Right ventricle myocardium inferior (tissue), 1 donor: ENCODE measurements around the gene BORA. TPM values are rescaled to one million over a fixed set of nuclear protein-coding genes. Genes with fewer than 3 reads are reported as not detected.
"Not testable (repeated sequence)": the region's sequence is repeated elsewhere in the genome, so short reads cannot be mapped to it uniquely, and the experiment has no call there.

ENCODE experiments used
- ATAC-seq: fragments of 200-7000 bp; cut with Tn5 transposase; one replicate; pipeline ENCODE4 v1.9.1; 2020; ENCODE audit warnings: mild to moderate bottlenecking, moderate library complexity
- DNase-seq: peaks from one replicate; pipeline ENCODE4 v3.0.0; 2021; ENCODE audit errors: missing footprints
- intact Hi-C: fragments of 100-400 bp; cut with DNase I; formaldehyde crosslinking; loops from one replicate; pipeline ENCODE4 v1.11.0; 2022
- long read RNA-seq: library from polyadenylated mRNA; unstranded; transcript quantifications from one replicate; pipeline ENCODE4 v2.0.0, GENCODE V29; 2021
- total RNA-seq: library from RNA; stranded (reverse); fragmentation: NEBNext Ultra II Directional; extraction: Animal tissue kit (Norgen Biotek cat#: 25700); gene quantifications from one replicate; pipeline ENCODE4 v1.2.1, GENCODE V29; 2021
- donor health status: DM: no; HTN: yes; CAD: no; lungs with severe emphysema.

The BORA gene
- total RNA-seq: 0.62 TPM
- long read RNA-seq: 0 reads

GRCh38 chr13:72727417-72728289 lies at the start of gene BORA, which contains the start of gene MZT1:
Gene BORA (plus strand): TSS chr13:72727923. CDS start chr13:72728941, 1,018 bp downstream.
Gene MZT1 (minus strand): TSS chr13:72727629. CDS start chr13:72727602, 27 bp downstream.
- peak; percentile 98 for DNase-seq
- intact Hi-C loops: loop anchor here (1.0 kb wide), 1 partner anchor 55 kb away; the partner anchor contains the start of gene PIBF1
- peak; percentile 99 for ATAC-seq

- DNase-seq (no peak), ATAC-seq (no peak)
- intact Hi-C loops: no loop called here
Measured at GRCh38 chr13:72678312-72678711, 49.4 kb upstream of the BORA start.

GRCh38 chr13:72680353-72680752 lies 47.4 kb upstream of the BORA start:
- DNase-seq (no peak), ATAC-seq (no peak)
- intact Hi-C loops: no loop called here

- ATAC-seq (no peak), DNase-seq (no peak)
- intact Hi-C loops: no loop called here
Measured at GRCh38 chr13:72686766-72687165, 41.0 kb upstream of the BORA start.

- intact Hi-C loops: no loop called here
- ATAC-seq (no peak), DNase-seq (no peak)
Measured at GRCh38 chr13:72689181-72689696, 38.5 kb upstream of the BORA start.

- ATAC-seq: no peak
- intact Hi-C loops: no loop called here
- DNase-seq: no peak
Measured at GRCh38 chr13:72692884-72693514, 34.7 kb upstream of the BORA start.

- no peak for DNase-seq
- ATAC-seq: no peak
- intact Hi-C loops: no loop called here
Measured at GRCh38 chr13:72693832-72694231, 33.9 kb upstream of the BORA start.

- ATAC-seq (no peak), DNase-seq (no peak)
- intact Hi-C loops: no loop called here
Measured at GRCh38 chr13:72694314-72694713, 33.4 kb upstream of the BORA start.

GRCh38 chr13:72696579-72696978 lies 31.1 kb upstream of the BORA start:
- no peak for DNase-seq
- intact Hi-C loops: no loop called here

GRCh38 chr13:72698164-72698563 lies 29.6 kb upstream of the BORA start:
- no peak for ATAC-seq
- intact Hi-C loops: no loop called here
- DNase-seq: no peak

More at GRCh38 chr13:72696579-72696978, 31.1 kb upstream of the BORA start:
- no peak for ATAC-seq

- ATAC-seq (no peak), DNase-seq (no peak)
- intact Hi-C loops: no loop called here
Measured at GRCh38 chr13:72700509-72700908, 27.2 kb upstream of the BORA start.

- DNase-seq (no peak), ATAC-seq (no peak)
- intact Hi-C loops: no loop called here
Measured at GRCh38 chr13:72716776-72717175, 10.9 kb upstream of the BORA start.

GRCh38 chr13:72726185-72726584 lies 1.5 kb upstream of the BORA start:
- ATAC-seq, DNase-seq, intact Hi-C loops: not testable (repeated sequence)

- peak; percentile 74 for DNase-seq
- intact Hi-C loops: loop anchor here (1.0 kb wide), 1 partner anchor 55 kb away; the partner anchor contains the start of gene PIBF1
- peak; percentile 29 for ATAC-seq
Measured at GRCh38 chr13:72726726-72727416, 852 bp upstream of the BORA start.

GRCh38 chr13:72728290-72728605 lies 525 bp downstream of the BORA start:
- ATAC-seq: no peak
- intact Hi-C loops: no loop called here
- DNase-seq: no peak

- intact Hi-C loops: no loop called here
- no peak for ATAC-seq
- DNase-seq: no peak
Measured at GRCh38 chr13:72737033-72737432, 9.3 kb downstream of the BORA start.

- DNase-seq (no peak), ATAC-seq (no peak)
- intact Hi-C loops: no loop called here
Measured at GRCh38 chr13:72740015-72740414, 12.3 kb downstream of the BORA start.

GRCh38 chr13:72745260-72745659 lies 17.5 kb downstream of the BORA start:
- DNase-seq (no peak), ATAC-seq (no peak)
- intact Hi-C loops: no loop called here

GRCh38 chr13:72751220-72751619 lies 23.5 kb downstream of the BORA start:
- intact Hi-C loops: no loop called here
- DNase-seq: no peak
- ATAC-seq: no peak
